ENCODE data around the gene ABCC5.
A peak's percentile ranks its signal among the peaks of the same experiment; 100 is the strongest.
"Not testable (repeated sequence)": the region's sequence is repeated elsewhere in the genome, so short reads cannot be mapped to it uniquely, and the experiment has no call there.

Gene ABCC5

GRCh38 chr3:184016169-184016570 lies 1.5 kb downstream of the ABCC5 start:
- DNase-seq (ENCODE audit: low read depth), result no peak

- DNase-seq (ENCODE audit: low read depth), result no peak
Observed at GRCh38 chr3:184015381-184016019, 2.2 kb downstream of the ABCC5 start.

GRCh38 chr3:184011937-184012889 lies 5.5 kb downstream of the ABCC5 start:
- DNase-seq (ENCODE audit: low read depth), result no peak

- DNase-seq (ENCODE audit: low read depth), result no peak
Observed at GRCh38 chr3:184011230-184011876, 6.3 kb downstream of the ABCC5 start.

- no peak for DNase-seq (ENCODE audit: low read depth)
Observed at GRCh38 chr3:184008161-184008560, 9.5 kb downstream of the ABCC5 start.

- not testable (repeated sequence) for DNase-seq (ENCODE audit: low read depth)
Observed at GRCh38 chr3:184007143-184007813, 10.4 kb downstream of the ABCC5 start.

GRCh38 chr3:184005941-184006507 lies 11.7 kb downstream of the ABCC5 start:
- no peak for DNase-seq (ENCODE audit: low read depth)

- DNase-seq (ENCODE audit: low read depth), result no peak
Observed at GRCh38 chr3:184004476-184004875, 13.2 kb downstream of the ABCC5 start.

GRCh38 chr3:184003187-184003967 lies 14.3 kb downstream of the ABCC5 start:
- peak; percentile 23 for DNase-seq (ENCODE audit: low read depth)

GRCh38 chr3:184002469-184002868 lies 15.2 kb downstream of the ABCC5 start:
- no peak for DNase-seq (ENCODE audit: low read depth)

- DNase-seq (ENCODE audit: low read depth), result no peak
Observed at GRCh38 chr3:184001761-184002160, 15.9 kb downstream of the ABCC5 start.

GRCh38 chr3:183991403-183991802 lies 26.3 kb downstream of the ABCC5 start:
- DNase-seq (ENCODE audit: low read depth), result no peak

- no peak for DNase-seq (ENCODE audit: low read depth)
Observed at GRCh38 chr3:183988216-183988790, 29.4 kb downstream of the ABCC5 start.

- no peak for DNase-seq (ENCODE audit: low read depth)
Observed at GRCh38 chr3:183987000-183987600, 30.6 kb downstream of the ABCC5 start.

- no peak for DNase-seq (ENCODE audit: low read depth)
Observed at GRCh38 chr3:183984749-183985729, 32.6 kb downstream of the ABCC5 start.

- no peak for DNase-seq (ENCODE audit: low read depth)
Observed at GRCh38 chr3:183984127-183984740, 33.5 kb downstream of the ABCC5 start.

GRCh38 chr3:183981990-183982644 lies 35.6 kb downstream of the ABCC5 start:
- no peak for DNase-seq (ENCODE audit: low read depth)

GRCh38 chr3:183980403-183980802 lies 37.3 kb downstream of the ABCC5 start:
- no peak for DNase-seq (ENCODE audit: low read depth)

All from fibroblast of gingiva (primary cell).